Natural killer cell (primary cell): ENCODE data around the gene APLNR. TPM values are rescaled to one million over a fixed set of nuclear protein-coding genes. Genes with fewer than 3 reads are reported as not detected.

Experiments
- ATAC-seq, 3 donors: fragments of 150-1000 bp in 2 of 3; fragments of 200-7000 bp in 1 of 3; cut with Tn5 transposase; 1 replicate in 1 of 3; 2 replicates in 2 of 3; pipeline ENCODE4 v1.10.0; 2021; ENCODE audit warnings: mild to moderate bottlenecking in 2 of 3, moderate library complexity in 2 of 3
- DNase-seq, 2 donors: peaks; one replicate each; pipeline versions ENCODE4 v3.0.0 to v3.0.0-alpha.2; 2013 to 2021; ENCODE audit warnings: mixed read lengths in 1 of 2
- H3K27ac ChIP-seq: one replicate; pipeline ENCODE4 v1.5.1; 2013; ENCODE audit warnings: mild to moderate bottlenecking, low read length
- H3K27me3 ChIP-seq: one replicate; pipeline ENCODE4 v1.6.1; 2013; ENCODE audit warnings: low read length; ENCODE audit not compliant: control insufficient read depth, insufficient read depth
- H3K36me3 ChIP-seq: one replicate; pipeline ENCODE4 v1.6.1; 2013; ENCODE audit warnings: low read length; ENCODE audit not compliant: control insufficient read depth, insufficient read depth
- H3K4me1 ChIP-seq: one replicate; pipeline ENCODE4 v1.6.1; 2013; ENCODE audit warnings: low read length; ENCODE audit not compliant: control insufficient read depth, insufficient read depth
- H3K4me3 ChIP-seq: one replicate; pipeline ENCODE4 v1.5.1; 2013; ENCODE audit warnings: low read length
- H3K9me3 ChIP-seq: one replicate; pipeline ENCODE4 v1.6.1; 2013; ENCODE audit warnings: low read length; ENCODE audit not compliant: control insufficient read depth, insufficient read depth
- H3K27ac Mint-ChIP-seq, 2 donors: one replicate each; pipeline ENCODE4 v1.8.0; 2022; ENCODE audit warnings: mild to moderate bottlenecking in 2 of 2, mixed read lengths in 2 of 2, moderate library complexity in 1 of 2
- H3K27me3 Mint-ChIP-seq, 2 donors: one replicate each; pipeline ENCODE4 v1.8.0; 2022; ENCODE audit warnings: low read depth in 2 of 2, mixed read lengths in 2 of 2
- H3K36me3 Mint-ChIP-seq: one replicate; pipeline ENCODE4 v1.8.0; 2022; ENCODE audit warnings: mixed read lengths
- H3K4me1 Mint-ChIP-seq, 2 donors: one replicate each; pipeline ENCODE4 v1.8.0; 2022; ENCODE audit warnings: mixed read lengths in 2 of 2
- H3K4me3 Mint-ChIP-seq: one replicate; pipeline ENCODE4 v1.8.0; 2022; ENCODE audit warnings: mild to moderate bottlenecking, moderate library complexity, mixed read lengths
- H3K9me3 Mint-ChIP-seq, 2 donors: one replicate each; pipeline ENCODE4 v1.8.0; 2022; ENCODE audit warnings: mixed read lengths in 2 of 2
- WGBS: methylation state at CpG from one replicate; pipeline ENCODE4 v1.1.7; 2013; ENCODE audit warnings: missing lambda C conversion rate; ENCODE audit not compliant: insufficient coverage; 5-methylcytosine and 5-hydroxymethylcytosine counted together
- intact Hi-C: fragments of 100-400 bp; cut with micrococcal nuclease; formaldehyde crosslinking; loops from one replicate; pipeline ENCODE4 v1.14.2; 2022
- total RNA-seq, 4 donors: library from RNA; stranded (reverse); fragments of 120-200 nt in 1 of 4; gene quantifications; one replicate each; pipeline versions ENCODE4 v1.2.3 to v1.2.4, GENCODE V29; 2013 to 2022
- TF ChIP-seq, protein P1 (sequence below): fragments of 200-600 bp; IDR thresholded peaks from one replicate; pipeline ENCODE4 v1.8.0; 2022; ENCODE audit warnings: antibody characterized with exemption

APLNR gene
- total RNA-seq, 3 donors from 2014 or later (not counting 1 experiment from before 2014, with no cell fraction given), result 0.07 TPM; not detected in 2

DNA sequence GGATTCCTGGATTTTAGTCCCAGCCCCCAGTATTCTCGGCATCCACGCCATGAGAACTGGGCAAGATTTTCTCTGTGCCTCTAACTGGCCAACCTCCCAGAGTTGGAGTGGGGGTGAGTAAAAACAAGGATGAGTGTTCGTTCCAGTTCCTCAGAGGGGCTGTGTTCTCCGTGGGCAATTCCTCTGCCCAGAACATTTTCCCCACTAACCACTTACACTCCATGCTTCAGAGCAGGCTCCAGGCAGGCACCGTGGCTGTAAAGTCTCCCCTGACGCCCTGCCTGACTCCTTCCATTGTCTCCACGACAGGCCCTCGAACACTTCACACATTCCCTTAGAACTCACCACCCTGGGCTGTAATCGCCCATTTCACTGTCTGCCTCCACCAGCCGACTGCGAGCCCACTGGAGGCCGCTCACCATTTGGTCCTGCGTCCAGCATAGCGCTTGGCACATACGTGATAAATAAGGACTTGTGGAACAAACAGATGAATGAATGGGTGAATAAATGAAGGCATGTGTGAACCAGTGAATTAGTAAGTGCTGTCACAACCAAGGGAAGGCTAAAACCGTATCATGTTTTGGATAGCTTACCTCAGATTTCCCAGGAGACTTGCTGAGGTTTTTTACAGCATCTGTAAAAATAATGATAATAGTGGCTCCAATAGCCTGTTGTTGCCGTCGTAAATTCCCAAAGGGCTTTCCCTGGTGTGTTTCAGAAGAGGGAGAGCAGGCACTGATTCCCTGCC is 6.1 kb downstream of the APLNR start:
- H3K36me3 ChIP-seq, result no peaks in the 10 kb centered on the region
- TF ChIP-seq, protein P1, sequence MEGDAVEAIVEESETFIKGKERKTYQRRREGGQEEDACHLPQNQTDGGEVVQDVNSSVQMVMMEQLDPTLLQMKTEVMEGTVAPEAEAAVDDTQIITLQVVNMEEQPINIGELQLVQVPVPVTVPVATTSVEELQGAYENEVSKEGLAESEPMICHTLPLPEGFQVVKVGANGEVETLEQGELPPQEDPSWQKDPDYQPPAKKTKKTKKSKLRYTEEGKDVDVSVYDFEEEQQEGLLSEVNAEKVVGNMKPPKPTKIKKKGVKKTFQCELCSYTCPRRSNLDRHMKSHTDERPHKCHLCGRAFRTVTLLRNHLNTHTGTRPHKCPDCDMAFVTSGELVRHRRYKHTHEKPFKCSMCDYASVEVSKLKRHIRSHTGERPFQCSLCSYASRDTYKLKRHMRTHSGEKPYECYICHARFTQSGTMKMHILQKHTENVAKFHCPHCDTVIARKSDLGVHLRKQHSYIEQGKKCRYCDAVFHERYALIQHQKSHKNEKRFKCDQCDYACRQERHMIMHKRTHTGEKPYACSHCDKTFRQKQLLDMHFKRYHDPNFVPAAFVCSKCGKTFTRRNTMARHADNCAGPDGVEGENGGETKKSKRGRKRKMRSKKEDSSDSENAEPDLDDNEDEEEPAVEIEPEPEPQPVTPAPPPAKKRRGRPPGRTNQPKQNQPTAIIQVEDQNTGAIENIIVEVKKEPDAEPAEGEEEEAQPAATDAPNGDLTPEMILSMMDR, result no peak
- WGBS, result 18% methylated on average over 18 of the region's 18 CpGs
- no peak overlapping the region for H3K4me3 Mint-ChIP-seq
- H3K9me3 ChIP-seq, result no peaks in the 10 kb centered on the region
- H3K4me3 ChIP-seq, result no peak overlapping the region
- no peak for ATAC-seq
- no peak overlapping the region for H3K27ac Mint-ChIP-seq
- H3K27me3 Mint-ChIP-seq, result peaks cover 41 to 53% of the 10 kb centered on the region in 2 donors
- H3K4me1 ChIP-seq, result no peaks in the 10 kb centered on the region
- H3K4me1 Mint-ChIP-seq, result peaks cover 4 to 19% of the 10 kb centered on the region in 2 donors
- no peaks in the 10 kb centered on the region for H3K27me3 ChIP-seq
- H3K27ac ChIP-seq, result no peak overlapping the region
- H3K36me3 Mint-ChIP-seq, result no peaks in the 10 kb centered on the region
- DNase-seq, result no peak
- no peaks in the 10 kb centered on the region for H3K9me3 Mint-ChIP-seq
- intact Hi-C loops, result no loop called here

DNA sequence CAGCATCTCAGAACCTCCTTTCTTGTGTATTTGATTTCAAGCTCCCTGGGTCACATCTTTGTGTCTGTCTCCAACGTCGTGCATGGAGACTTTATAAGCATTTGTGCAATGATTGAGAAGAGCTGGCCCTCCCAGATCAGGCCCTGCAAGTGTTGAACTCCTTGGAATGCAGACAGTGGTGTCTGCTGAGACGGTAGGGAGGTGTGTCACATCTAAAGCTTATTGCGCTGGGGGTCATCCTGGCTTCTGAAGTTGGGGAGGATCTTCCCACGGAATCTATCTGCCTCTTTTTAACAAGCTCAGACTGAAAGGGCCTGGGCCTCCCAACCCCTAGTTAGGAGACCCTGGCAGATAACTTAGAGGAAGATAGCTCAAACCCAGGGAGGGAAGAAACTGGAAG is 6.7 kb downstream of the APLNR start:
- Histone ChIP-seq H3K9me3 (no peaks in the 10 kb centered on the region), H3K27ac (no peak overlapping the region), H3K27me3 (no peaks in the 10 kb centered on the region), H3K4me1 (no peaks in the 10 kb centered on the region), H3K4me3 (no peak overlapping the region), H3K36me3 (no peaks in the 10 kb centered on the region)
- Mint-ChIP-seq H3K4me3 (no peak overlapping the region), H3K27me3 (peaks cover 34 to 53% of the 10 kb centered on the region in 2 donors), H3K36me3 (no peaks in the 10 kb centered on the region), H3K27ac (no peak overlapping the region), H3K4me1 (peaks cover 0 to 13% of the 10 kb centered on the region in 2 donors), H3K9me3 (no peaks in the 10 kb centered on the region)
- no peak for ATAC-seq
- intact Hi-C loops, result no loop called here
- TF ChIP-seq, protein P1, result no peak
- DNase-seq, result no peak
- WGBS, result 34% methylated on average over 5 of the region's 5 CpGs

DNA sequence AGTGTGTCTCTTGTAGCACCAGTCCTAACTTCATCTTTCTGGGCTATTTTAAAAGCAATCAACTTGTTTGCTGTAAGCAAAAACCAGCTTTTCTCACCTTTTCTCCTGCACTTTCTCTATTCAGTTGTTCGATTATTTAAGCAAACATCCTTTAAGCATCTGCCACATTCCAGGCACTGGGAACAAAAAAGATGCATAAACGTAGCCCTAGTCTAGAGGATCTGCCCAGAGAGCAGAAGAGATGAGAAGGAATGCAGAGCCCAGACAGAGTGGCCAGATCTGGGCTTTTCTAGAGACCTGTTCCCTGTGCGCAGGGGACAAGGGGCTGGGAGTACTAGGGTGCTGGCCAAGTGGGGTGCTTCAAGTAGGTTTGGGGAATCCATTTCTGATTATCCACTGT is 8.4 kb downstream of the APLNR start:
- H3K4me3 ChIP-seq, result no peak overlapping the region
- H3K4me1 Mint-ChIP-seq, result peaks cover 0 to 9% of the 10 kb centered on the region in 2 donors
- TF ChIP-seq, protein P1, result no peak
- no peak overlapping the region for H3K4me3 Mint-ChIP-seq
- intact Hi-C loops, result no loop called here
- H3K36me3 ChIP-seq, result no peaks in the 10 kb centered on the region
- H3K27me3 Mint-ChIP-seq, result peaks cover 28 to 48% of the 10 kb centered on the region in 2 donors
- no peaks in the 10 kb centered on the region for H3K9me3 ChIP-seq
- no peaks in the 10 kb centered on the region for H3K36me3 Mint-ChIP-seq
- no peaks in the 10 kb centered on the region for H3K9me3 Mint-ChIP-seq
- no peaks in the 10 kb centered on the region for H3K27me3 ChIP-seq
- H3K27ac Mint-ChIP-seq, result no peak overlapping the region
- no peaks in the 10 kb centered on the region for H3K4me1 ChIP-seq
- H3K27ac ChIP-seq, result no peak overlapping the region
- DNase-seq (no peak), ATAC-seq (no peak)
- WGBS, result 79% methylated on average over 3 of the region's 3 CpGs

DNA sequence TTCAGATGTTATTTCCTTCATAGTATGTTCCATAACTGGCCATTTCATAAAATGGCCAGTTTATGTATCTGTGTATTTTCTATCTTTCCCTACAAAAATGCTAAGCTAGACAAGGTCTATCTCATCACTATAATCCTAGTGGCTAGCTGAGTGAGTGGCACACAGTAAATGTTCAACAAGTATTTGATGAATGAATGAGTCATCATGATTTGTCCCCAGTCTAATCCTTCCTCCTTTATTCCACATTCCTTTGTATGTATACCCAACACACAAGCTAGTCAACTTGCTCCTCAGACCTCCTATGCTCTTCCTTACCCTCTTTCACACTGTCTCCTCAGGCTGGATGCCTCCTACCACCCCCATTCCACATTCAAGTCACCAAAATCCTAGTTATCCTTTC is 12.5 kb downstream of the APLNR start:
- peaks cover 1 to 8% of the 10 kb centered on the region in 2 donors for H3K27me3 Mint-ChIP-seq
- TF ChIP-seq, protein P1, result no peak
- no peaks in the 10 kb centered on the region for H3K4me1 Mint-ChIP-seq
- ATAC-seq (no peak), DNase-seq (no peak)
- H3K9me3 Mint-ChIP-seq, result no peaks in the 10 kb centered on the region
- no peaks in the 10 kb centered on the region for H3K36me3 ChIP-seq
- intact Hi-C loops, result no loop called here
- no peak overlapping the region for H3K4me3 Mint-ChIP-seq
- H3K27ac ChIP-seq, result no peak overlapping the region
- H3K9me3 ChIP-seq, result no peaks in the 10 kb centered on the region
- H3K36me3 Mint-ChIP-seq, result no peaks in the 10 kb centered on the region
- no peaks in the 10 kb centered on the region for H3K4me1 ChIP-seq
- no peak overlapping the region for H3K27ac Mint-ChIP-seq
- no peak overlapping the region for H3K4me3 ChIP-seq
- no peaks in the 10 kb centered on the region for H3K27me3 ChIP-seq
